Measurements from ENCODE around the gene BRD9.
"Not testable (repeated sequence)": the region's sequence is repeated elsewhere in the genome, so short reads cannot be mapped to it uniquely, and the experiment has no call there.

The BRD9 gene

GRCh38 chr5:843926-844325 is 48.7 kb downstream of the BRD9 start:
- not testable (repeated sequence) for DNase-seq (ENCODE audit: low spot score)

DNA sequence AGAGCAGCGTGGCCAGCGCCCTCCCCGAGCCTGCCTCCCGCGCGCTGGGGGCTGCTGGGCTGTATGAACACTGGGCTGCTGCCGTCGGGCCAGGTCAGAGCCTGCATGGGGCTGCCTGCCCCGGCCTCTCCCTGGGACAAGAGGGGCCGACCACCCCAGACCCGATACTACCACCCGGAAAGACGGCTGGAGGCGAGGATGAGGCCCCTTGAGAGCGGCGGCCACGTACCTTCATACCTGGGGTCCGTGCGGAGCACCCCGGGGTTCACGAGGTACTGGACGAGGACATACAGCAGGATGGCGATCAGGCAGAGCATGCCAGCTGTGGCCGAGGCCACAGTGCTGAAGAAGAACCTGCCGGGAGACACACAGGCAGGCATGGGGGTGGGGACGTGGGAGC is 49.2 kb downstream of the BRD9 start:
- DNase-seq (ENCODE audit: low spot score), result not testable (repeated sequence)

- not testable (repeated sequence) for DNase-seq (ENCODE audit: low spot score)
Observed at GRCh38 chr5:842402-843221, 50.0 kb downstream of the BRD9 start.

DNA sequence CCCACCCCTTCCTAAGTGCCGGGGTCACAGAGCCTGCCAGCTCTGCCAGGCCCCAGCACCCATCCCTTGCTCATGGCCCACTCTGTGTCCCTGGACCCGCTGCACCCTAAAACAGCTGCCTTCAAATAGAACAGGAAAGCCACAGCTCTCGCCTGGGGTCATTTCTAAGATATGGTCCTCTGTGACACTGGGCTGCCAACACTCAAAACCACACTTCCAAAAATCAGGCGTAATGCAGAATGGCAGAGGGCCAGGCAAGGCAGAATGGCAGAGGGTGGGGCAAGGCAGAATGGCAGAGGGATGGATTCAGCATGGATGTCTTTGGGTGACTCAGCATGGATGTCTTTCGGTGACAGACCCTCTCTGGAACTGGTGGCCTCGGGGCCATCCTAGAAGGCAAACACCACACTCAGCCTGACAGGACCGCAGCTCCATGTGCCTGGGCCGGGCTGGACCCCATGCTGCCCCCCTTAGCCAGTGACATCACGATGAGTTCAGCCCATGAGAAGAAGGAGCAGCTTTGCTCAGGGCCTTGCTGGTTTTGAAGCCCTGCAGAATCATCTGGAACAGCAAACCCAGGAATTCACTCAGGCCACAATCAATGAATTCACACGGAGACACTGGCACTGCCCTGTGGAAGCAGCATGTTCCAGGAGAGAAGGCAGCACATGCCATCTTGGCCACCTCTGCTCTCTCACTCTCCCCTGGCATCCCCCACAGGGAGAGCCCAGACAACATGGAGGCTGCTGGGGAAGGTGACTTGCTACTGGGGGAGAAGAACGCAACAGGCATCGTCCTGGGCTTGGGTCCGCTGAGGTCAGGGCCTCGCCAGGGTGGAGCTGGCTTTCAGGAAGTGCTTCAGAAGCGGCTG is 50.8 kb downstream of the BRD9 start:
- DNase-seq (ENCODE audit: low spot score), result not testable (repeated sequence)

GRCh38 chr5:840974-841435 is 51.6 kb downstream of the BRD9 start:
- not testable (repeated sequence) for DNase-seq (ENCODE audit: low spot score)

- not testable (repeated sequence) for DNase-seq (ENCODE audit: low spot score)
Observed at GRCh38 chr5:840118-840973, 52.3 kb downstream of the BRD9 start.

GRCh38 chr5:838431-838851 is 54.2 kb downstream of the BRD9 start:
- not testable (repeated sequence) for DNase-seq (ENCODE audit: low spot score)

DNA sequence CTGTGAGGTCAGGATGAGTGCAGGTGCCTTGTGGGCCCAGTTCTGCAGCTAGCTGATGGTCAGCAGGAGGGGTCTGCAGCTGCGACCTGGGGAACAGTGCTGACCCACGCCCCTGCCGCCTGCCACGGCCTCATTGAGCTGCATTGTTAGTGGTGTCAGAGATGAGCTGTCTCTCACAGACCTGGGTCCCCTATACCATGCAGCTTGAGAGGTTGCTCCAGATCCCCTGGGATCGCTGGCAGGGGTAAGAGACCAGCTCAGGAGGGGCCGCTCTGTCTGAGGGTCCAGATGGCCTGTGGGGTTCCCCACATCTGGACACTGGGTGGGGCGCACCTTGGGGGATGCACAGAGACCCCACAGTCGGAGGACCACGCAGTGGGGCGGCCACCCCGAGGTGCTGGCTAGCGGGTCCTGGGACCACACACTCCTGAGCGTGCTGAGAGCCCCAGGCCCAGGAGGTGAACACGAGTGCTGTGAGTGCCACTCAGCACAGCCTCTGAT is 54.9 kb downstream of the BRD9 start:
- not testable (repeated sequence) for DNase-seq (ENCODE audit: low spot score)

DNA sequence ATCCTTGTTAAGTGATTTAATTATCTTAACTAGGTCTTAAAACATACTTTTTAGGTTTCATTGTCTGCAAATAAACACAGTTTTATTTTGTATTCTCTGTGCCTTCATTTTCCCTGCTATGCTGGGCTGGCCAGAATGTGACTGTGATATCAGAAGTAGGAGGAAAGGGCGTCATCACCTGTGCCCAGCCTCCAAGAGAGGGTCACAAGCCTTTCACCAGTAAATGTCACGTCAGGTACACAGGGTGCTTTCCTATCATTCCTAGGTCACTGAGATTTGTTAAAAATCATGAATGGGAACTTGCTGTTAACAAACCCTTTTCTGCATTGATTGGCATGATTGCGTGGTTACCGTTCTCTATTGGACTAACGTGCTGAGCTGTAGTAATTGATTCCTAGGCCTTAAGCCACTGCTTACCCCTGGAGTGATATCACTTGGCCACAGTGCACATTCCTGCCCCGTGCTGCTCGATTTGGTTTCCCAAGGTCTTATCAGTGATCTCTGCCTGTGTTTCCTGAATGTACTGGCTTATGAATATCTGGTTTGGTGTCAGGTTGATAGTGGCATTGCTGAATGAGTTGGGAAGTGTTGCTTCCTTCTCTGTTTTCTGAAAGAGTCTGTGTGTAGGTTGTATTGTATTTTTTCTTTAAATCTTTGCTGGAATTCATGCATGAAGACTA is 56.5 kb downstream of the BRD9 start:
- DNase-seq (ENCODE audit: low spot score), result not testable (repeated sequence)

DNA sequence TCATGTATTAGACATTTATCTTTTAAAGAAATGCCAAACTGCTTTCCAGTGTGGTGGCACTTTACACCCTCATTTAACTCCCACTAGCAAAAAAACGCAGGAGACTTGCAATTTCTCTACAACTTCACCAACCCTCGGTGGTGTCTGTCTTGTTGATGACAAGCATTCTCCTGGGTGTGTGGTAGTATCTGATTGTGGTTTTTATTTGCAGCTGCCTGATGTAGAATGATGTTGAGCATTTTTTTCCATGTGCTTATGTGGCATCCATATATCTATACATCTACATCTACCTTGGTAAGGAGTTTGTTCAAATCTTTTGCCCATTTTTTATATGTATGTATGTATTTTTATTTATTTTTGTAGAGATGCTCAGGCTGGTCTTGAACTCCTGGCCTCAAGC is 58.6 kb downstream of the BRD9 start:
- not testable (repeated sequence) for DNase-seq (ENCODE audit: low spot score)

DNA sequence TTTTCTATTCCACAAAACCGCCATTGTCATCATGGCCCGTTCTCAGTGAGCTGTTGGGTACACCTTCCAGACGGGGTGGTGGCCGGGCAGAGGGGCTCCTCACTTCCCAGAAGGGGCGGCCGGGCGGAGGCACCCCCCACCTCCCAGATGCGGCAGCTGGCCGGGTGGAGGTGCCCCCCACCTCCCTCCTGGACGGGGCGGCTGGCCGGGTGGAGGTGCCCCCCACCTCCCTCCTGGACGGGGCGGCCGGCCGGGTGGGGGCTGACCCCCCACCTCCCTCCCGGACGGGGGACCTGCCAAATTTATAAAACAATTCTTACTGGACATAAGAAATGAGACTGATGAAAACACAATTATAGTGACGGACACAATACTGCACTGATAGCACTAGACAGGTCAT is 64.4 kb downstream of the BRD9 start:
- DNase-seq (ENCODE audit: low spot score), result not testable (repeated sequence)

GRCh38 chr5:825544-825943 is 67.1 kb downstream of the BRD9 start:
- not testable (repeated sequence) for DNase-seq (ENCODE audit: low spot score)

GRCh38 chr5:821504-821903 is 71.1 kb downstream of the BRD9 start:
- no peak for DNase-seq (ENCODE audit: low spot score)

DNA sequence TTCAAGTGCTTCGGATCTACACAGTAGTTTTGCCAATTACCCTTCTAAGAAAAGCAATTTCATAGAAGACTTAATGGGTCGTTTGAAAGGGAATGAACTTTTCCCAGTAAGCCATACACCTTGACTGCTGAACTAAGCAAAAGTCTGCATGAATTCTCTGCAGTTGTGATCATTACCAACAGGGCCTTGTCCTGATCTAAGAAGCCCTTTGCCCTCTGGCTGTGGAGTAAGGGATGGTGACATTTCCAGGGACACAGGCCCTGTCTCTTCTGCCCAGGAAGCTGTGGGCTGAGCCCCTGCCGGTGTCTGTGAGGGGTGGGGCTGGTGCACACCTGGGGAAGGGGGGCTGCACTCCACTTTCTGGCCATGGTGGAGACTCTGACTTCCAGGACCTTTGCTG is 72.4 kb downstream of the BRD9 start:
- no peak for DNase-seq (ENCODE audit: low spot score)

- no peak for DNase-seq (ENCODE audit: low spot score)
Observed at GRCh38 chr5:819078-819477, 73.5 kb downstream of the BRD9 start.

- DNase-seq (ENCODE audit: low spot score), result no peak
Observed at GRCh38 chr5:816176-816575, 76.4 kb downstream of the BRD9 start.

GRCh38 chr5:815449-815848 is 77.2 kb downstream of the BRD9 start:
- no peak for DNase-seq (ENCODE audit: low spot score)
